ENCODE results near the gene KCNIP2. TPM values are rescaled to one million over a fixed set of nuclear protein-coding genes. Genes with fewer than 3 reads are reported as not detected.

Gene KCNIP2
- total RNA-seq, 1 donor from 2014 or later: 3.5 TPM

DNA sequence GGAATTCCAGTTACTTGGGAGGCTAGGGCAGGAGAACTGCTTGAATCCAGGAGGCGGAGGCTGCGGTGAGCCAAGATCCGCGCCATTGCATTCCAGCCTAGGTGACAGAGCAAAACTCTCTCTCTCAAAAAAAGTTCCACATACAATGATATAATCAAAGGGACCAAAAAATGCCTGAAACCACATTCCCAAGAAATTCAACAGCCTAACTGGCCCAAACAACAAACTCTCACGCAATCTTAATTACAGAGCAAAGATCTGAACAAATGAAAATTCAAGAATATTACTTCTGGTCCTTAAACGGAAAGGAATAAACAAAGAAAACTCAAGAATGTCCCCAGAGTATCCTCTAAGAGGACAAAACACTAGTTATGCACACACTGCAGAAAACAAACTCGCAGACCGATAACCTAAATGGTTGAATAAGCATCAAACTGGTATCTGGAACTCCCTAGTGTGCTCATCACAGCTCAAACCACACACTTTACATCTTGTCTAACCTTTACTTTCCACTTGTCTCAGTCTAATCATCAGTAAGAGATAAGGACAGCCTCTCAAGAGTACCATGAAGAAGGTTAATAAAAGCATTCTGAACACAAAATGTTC, 29.0 kb downstream of the KCNIP2 start:
- Mint-ChIP-seq H3K27me3 (ENCODE audit: unreplicated experiment) (no peaks in the 10 kb centered on the region), H3K9me3 (ENCODE audit: unreplicated experiment) (no peaks in the 10 kb centered on the region), H3K27ac (ENCODE audit: unreplicated experiment) (peak overlapping the region; percentile 33), H3K4me3 (ENCODE audit: unreplicated experiment) (peak overlapping the region; percentile 93), H3K36me3 (ENCODE audit: unreplicated experiment) (peaks cover 24% of the 10 kb centered on the region), H3K4me1 (ENCODE audit: unreplicated experiment) (peaks cover 39% of the 10 kb centered on the region)
- no peak for TF ChIP-seq CTCF (IDR thresholded peaks at IDR 0.05)
- peak; percentile 25 for DNase-seq (ENCODE audit: extremely low spot score, unreplicated experiment)

- H3K36me3 Mint-ChIP-seq (ENCODE audit: unreplicated experiment): peaks cover 35% of the 10 kb centered on the region
Measured at GRCh38 chr10:101812606-101813005, 31.0 kb downstream of the KCNIP2 start.

GRCh38 chr10:101807158-101807557, 36.4 kb downstream of the KCNIP2 start:
- no peak for TF ChIP-seq CTCF (IDR thresholded peaks at IDR 0.05)

More at GRCh38 chr10:101812606-101813005, 31.0 kb downstream of the KCNIP2 start:
- no peaks in the 10 kb centered on the region for H3K9me3 Mint-ChIP-seq (ENCODE audit: unreplicated experiment)
- DNase-seq (ENCODE audit: extremely low spot score, unreplicated experiment): peak; percentile 42
- no peak overlapping the region for H3K4me3 Mint-ChIP-seq (ENCODE audit: unreplicated experiment)
- no peak for TF ChIP-seq CTCF (IDR thresholded peaks at IDR 0.05)
- H3K4me1 Mint-ChIP-seq (ENCODE audit: unreplicated experiment): peaks cover 31% of the 10 kb centered on the region
- H3K27me3 Mint-ChIP-seq (ENCODE audit: unreplicated experiment): no peaks in the 10 kb centered on the region
- no peak overlapping the region for H3K27ac Mint-ChIP-seq (ENCODE audit: unreplicated experiment)

DNA sequence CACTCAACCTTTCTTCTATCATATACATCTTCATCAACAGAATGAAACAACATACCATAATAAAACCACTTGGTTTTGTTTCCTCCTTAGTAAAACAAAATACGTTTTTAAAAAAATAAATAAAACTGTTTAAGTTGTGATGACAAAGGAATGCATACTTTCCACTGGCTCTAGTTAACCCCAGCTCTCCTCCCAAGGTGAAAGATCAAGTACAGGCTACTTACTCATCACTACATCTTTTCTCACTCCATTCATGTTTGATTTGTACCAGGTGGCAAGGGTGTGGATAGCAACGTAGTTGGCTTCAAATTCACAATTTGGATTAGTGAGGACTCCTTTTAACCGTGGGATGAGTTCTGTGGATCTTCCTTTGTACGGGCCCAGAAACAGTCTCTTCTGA, 40.1 kb downstream of the KCNIP2 start:
- H3K27me3 Mint-ChIP-seq (ENCODE audit: unreplicated experiment): no peaks in the 10 kb centered on the region
- H3K27ac Mint-ChIP-seq (ENCODE audit: unreplicated experiment): no peak overlapping the region
- H3K4me1 Mint-ChIP-seq (ENCODE audit: unreplicated experiment): peaks cover 6% of the 10 kb centered on the region
- H3K9me3 Mint-ChIP-seq (ENCODE audit: unreplicated experiment): no peaks in the 10 kb centered on the region
- DNase-seq (ENCODE audit: extremely low spot score, unreplicated experiment): no peak
- TF ChIP-seq CTCF (IDR thresholded peaks at IDR 0.05): no peak
- peaks cover 58% of the 10 kb centered on the region for H3K36me3 Mint-ChIP-seq (ENCODE audit: unreplicated experiment)
- no peak overlapping the region for H3K4me3 Mint-ChIP-seq (ENCODE audit: unreplicated experiment)

More at GRCh38 chr10:101807158-101807557, 36.4 kb downstream of the KCNIP2 start:
- Mint-ChIP-seq H3K4me1 (ENCODE audit: unreplicated experiment) (peaks cover 4% of the 10 kb centered on the region), H3K27ac (ENCODE audit: unreplicated experiment) (no peak overlapping the region), H3K27me3 (ENCODE audit: unreplicated experiment) (no peaks in the 10 kb centered on the region), H3K4me3 (ENCODE audit: unreplicated experiment) (no peak overlapping the region), H3K36me3 (ENCODE audit: unreplicated experiment) (peaks cover 52% of the 10 kb centered on the region), H3K9me3 (ENCODE audit: unreplicated experiment) (no peaks in the 10 kb centered on the region)
- DNase-seq (ENCODE audit: extremely low spot score, unreplicated experiment): no peak

GRCh38 chr10:101797403-101798059, 46.1 kb downstream of the KCNIP2 start:
- H3K27me3 Mint-ChIP-seq (ENCODE audit: unreplicated experiment): no peaks in the 10 kb centered on the region
- no peak overlapping the region for H3K27ac Mint-ChIP-seq (ENCODE audit: unreplicated experiment)
- no peak for TF ChIP-seq CTCF (IDR thresholded peaks at IDR 0.05)
- no peak overlapping the region for H3K4me3 Mint-ChIP-seq (ENCODE audit: unreplicated experiment)
- H3K4me1 Mint-ChIP-seq (ENCODE audit: unreplicated experiment): peaks cover 2% of the 10 kb centered on the region
- peaks cover 74% of the 10 kb centered on the region for H3K36me3 Mint-ChIP-seq (ENCODE audit: unreplicated experiment)
- H3K9me3 Mint-ChIP-seq (ENCODE audit: unreplicated experiment): no peaks in the 10 kb centered on the region
- no peak for DNase-seq (ENCODE audit: extremely low spot score, unreplicated experiment)
